DOHH2 (cell line): ENCODE measurements around the gene TNK1.

Experiments used
- H3F3A ChIP-seq: fragments of 200-600 bp; sonication (generic), shearing (Covaris generic); 2 replicates; pipeline ENCODE4 v1.6.0; 2016; ENCODE audit warnings: antibody characterized with exemption, mild to moderate bottlenecking; ENCODE audit not compliant: control insufficient read depth, insufficient read depth
- H3K27ac ChIP-seq: fragments of 200-600 bp; sonication (generic); 2 replicates; pipeline ENCODE4 v1.5.1; 2014; ENCODE audit warnings: low read depth, mild to moderate bottlenecking, low read length, moderate library complexity
- H3K27me3 ChIP-seq: fragments of 200-600 bp; sonication (generic); 2 replicates; pipeline ENCODE4 v1.6.1; 2014; ENCODE audit warnings: mild to moderate bottlenecking, low read length, mixed read lengths; ENCODE audit not compliant: control insufficient read depth
- H3K36me3 ChIP-seq: fragments of 200-600 bp; sonication (generic); 2 replicates; pipeline ENCODE4 v1.6.1; 2014; ENCODE audit warnings: mild to moderate bottlenecking, low read length, moderate library complexity, mixed read lengths; ENCODE audit not compliant: control insufficient read depth
- H3K4me1 ChIP-seq: fragments of 200-600 bp; sonication (generic); 2 replicates; pipeline ENCODE4 v1.6.1; 2014; ENCODE audit warnings: mild to moderate bottlenecking, low read length, mixed read lengths; ENCODE audit not compliant: control insufficient read depth
- H3K4me2 ChIP-seq: fragments of 200-600 bp; sonication (generic); 2 replicates; pipeline ENCODE4 v1.6.0; 2014; ENCODE audit warnings: mild to moderate bottlenecking, low read length, moderate library complexity
- H3K4me3 ChIP-seq: fragments of 200-600 bp; sonication (generic); 2 replicates; pipeline ENCODE4 v1.5.1; 2014; ENCODE audit warnings: mild to moderate bottlenecking, low read length, mixed read lengths
- H3K79me2 ChIP-seq: fragments of 200-600 bp; sonication (generic); 2 replicates; pipeline ENCODE4 v1.6.1; 2014; ENCODE audit warnings: mild to moderate bottlenecking, low read length, mixed read lengths; ENCODE audit not compliant: control insufficient read depth
- H3K9me2 ChIP-seq: fragments of 200-600 bp; sonication (generic); replicated peaks from 2 replicates; pipeline ENCODE4 v1.6.1; 2014; ENCODE audit warnings: mild to moderate bottlenecking, low read length, mixed read lengths; ENCODE audit not compliant: control insufficient read depth
- H3K9me3 ChIP-seq: fragments of 200-600 bp; sonication (generic); 2 replicates; pipeline ENCODE4 v1.6.1; 2014; ENCODE audit warnings: antibody characterized with exemption, low read length, mixed read lengths; ENCODE audit not compliant: control insufficient read depth, insufficient read depth
- H4K20me1 ChIP-seq: fragments of 200-600 bp; sonication (generic); 2 replicates; pipeline ENCODE4 v1.6.0; 2014; ENCODE audit warnings: low read depth, mild to moderate bottlenecking, antibody characterized with exemption, low read length, moderate library complexity; ENCODE audit not compliant: control insufficient read depth, insufficient read depth
- CTCF ChIP-seq: fragments of 200-600 bp; sonication (generic); IDR thresholded peaks from one replicate; pipeline ENCODE4 v1.5.1; 2014; ENCODE audit warnings: antibody characterized with exemption, mild to moderate bottlenecking, low read depth, low read length; ENCODE audit not compliant: poor library complexity, severe bottlenecking
- EZH2phosphoT487 ChIP-seq: fragments of 200-600 bp; sonication (generic); IDR thresholded peaks from 2 replicates; pipeline ENCODE4 v1.6.1; 2017; ENCODE audit warnings: borderline replicate concordance, mild to moderate bottlenecking, antibody characterized with exemption, low read length, moderate library complexity, mixed read lengths

The TNK1 gene

GRCh38 chr17:7398612-7399011, 17.7 kb downstream of the TNK1 start:
- Histone ChIP-seq H3K9me2 (no peaks in the 10 kb centered on the region), H3K4me1 (peaks cover 16% of the 10 kb centered on the region), H3K4me2 (no peak overlapping the region), H3K27ac (no peak overlapping the region), H4K20me1 (no peaks in the 10 kb centered on the region), H3F3A (peaks cover 5% of the 10 kb centered on the region; the same call in 1 of the 2 replicates), H3K27me3 (no peaks in the 10 kb centered on the region), H3K4me3 (no peak overlapping the region), H3K36me3 (peaks cover 4% of the 10 kb centered on the region; the same call in 1 of the 2 replicates), H3K79me2 (peaks cover 12% of the 10 kb centered on the region), H3K9me3 (no peaks in the 10 kb centered on the region)
- TF ChIP-seq EZH2phosphoT487 (no peak), CTCF (no peak)

GRCh38 chr17:7403043-7403726, 22.3 kb downstream of the TNK1 start:
- H3K4me3 ChIP-seq, result peak overlapping the region; percentile 73
- H4K20me1 ChIP-seq, result no peaks in the 10 kb centered on the region
- H3F3A ChIP-seq, result peaks cover 5% of the 10 kb centered on the region; the same call in 1 of the 2 replicates
- peak overlapping the region; percentile 89 for H3K4me2 ChIP-seq
- no peaks in the 10 kb centered on the region for H3K27me3 ChIP-seq
- H3K9me3 ChIP-seq, result no peaks in the 10 kb centered on the region
- H3K36me3 ChIP-seq, result peaks cover 4% of the 10 kb centered on the region; the same call in 1 of the 2 replicates
- no peaks in the 10 kb centered on the region for H3K9me2 ChIP-seq
- H3K4me1 ChIP-seq, result peaks cover 11% of the 10 kb centered on the region
- TF ChIP-seq EZH2phosphoT487 (no peak), CTCF (no peak)
- H3K79me2 ChIP-seq, result peaks cover 9% of the 10 kb centered on the region
- no peak overlapping the region for H3K27ac ChIP-seq

GRCh38 chr17:7403727-7403976, 22.8 kb downstream of the TNK1 start:
- H3K36me3 ChIP-seq, result peaks cover 4% of the 10 kb centered on the region; the same call in 1 of the 2 replicates

More at GRCh38 chr17:7403727-7403976, 22.8 kb downstream of the TNK1 start:
- H3K4me3 ChIP-seq, result peak overlapping the region; percentile 73
- peaks cover 9% of the 10 kb centered on the region for H3K79me2 ChIP-seq
- H4K20me1 ChIP-seq, result no peaks in the 10 kb centered on the region
- H3K27me3 ChIP-seq, result no peaks in the 10 kb centered on the region
- H3K27ac ChIP-seq, result no peak overlapping the region
- TF ChIP-seq CTCF (no peak), EZH2phosphoT487 (no peak)
- H3K9me2 ChIP-seq, result no peaks in the 10 kb centered on the region
- peak overlapping the region; percentile 89 for H3K4me2 ChIP-seq
- H3K9me3 ChIP-seq, result no peaks in the 10 kb centered on the region
- H3K4me1 ChIP-seq, result peaks cover 11% of the 10 kb centered on the region
- peaks cover 5% of the 10 kb centered on the region; the same call in 1 of the 2 replicates for H3F3A ChIP-seq
